Thymus (tissue), 11 donors: ENCODE results near the gene FCER1G. TPM values are rescaled to one million over a fixed set of nuclear protein-coding genes. Genes with fewer than 3 reads are reported as not detected.
"Not testable (repeated sequence)": the region's sequence is repeated elsewhere in the genome, so short reads cannot be mapped to it uniquely, and the experiment has no call there.

Source experiments
- DNase-seq, 9 donors: peaks; one replicate each; pipeline ENCODE4 v3.0.0-alpha.2; 2013; ENCODE audit warnings: low spot score in 9 of 9, low read depth in 6 of 9, missing footprints in 1 of 9
- H3K27ac ChIP-seq, 2 donors: one replicate each; pipeline ENCODE4 v1.5.1; 2013; ENCODE audit warnings: control low read depth in 1 of 2, low read depth in 1 of 2, low read length in 1 of 2, mild to moderate bottlenecking in 1 of 2, moderate library complexity in 1 of 2
- H3K27me3 ChIP-seq, 2 donors: one replicate each; pipeline ENCODE4 v1.5.1; 2013; ENCODE audit warnings: low read length in 1 of 2; ENCODE audit not compliant: control insufficient read depth in 2 of 2, insufficient read depth in 1 of 2
- H3K36me3 ChIP-seq, 2 donors: one replicate each; pipeline ENCODE4 v1.5.1; 2013; ENCODE audit warnings: low read length in 1 of 2, mild to moderate bottlenecking in 1 of 2, moderate library complexity in 1 of 2; ENCODE audit not compliant: control insufficient read depth in 2 of 2, insufficient read depth in 2 of 2
- H3K4me1 ChIP-seq, 2 donors: one replicate each; pipeline ENCODE4 v1.5.1; 2013; ENCODE audit warnings: low read length in 2 of 2; ENCODE audit not compliant: control insufficient read depth in 2 of 2, insufficient read depth in 2 of 2
- H3K4me3 ChIP-seq, 2 donors: one replicate each; pipeline ENCODE4 v1.5.1; 2013; ENCODE audit warnings: low read length in 2 of 2, control low read depth in 1 of 2, mild to moderate bottlenecking in 1 of 2
- H3K9me3 ChIP-seq, 2 donors: one replicate each; pipeline ENCODE4 v1.5.1; 2013; ENCODE audit warnings: low read length in 1 of 2, mild to moderate bottlenecking in 1 of 2; ENCODE audit not compliant: control insufficient read depth in 2 of 2, insufficient read depth in 1 of 2
- WGBS: extraction: QIAGEN DNeasy Blood & Tissue Kit; methylation state at CpG from one replicate; pipeline ENCODE4 v1.1.7; 2013; 5-methylcytosine and 5-hydroxymethylcytosine counted together
- polyA plus RNA-seq: library from polyadenylated mRNA; stranded (reverse); fragments of 200-250 nt; gene quantifications from one replicate; pipeline ENCODE4 v1.2.3, GENCODE V29; 2013
- total RNA-seq: library from RNA; stranded (reverse); fragments of 120-200 nt; gene quantifications from one replicate; pipeline ENCODE4 v1.2.4, GENCODE V29; 2013
- donor health status: healthy.

FCER1G gene
- total and polyA plus RNA-seq, 2 donors, result 24.0 to 262 TPM

GRCh38 chr1:161250829-161251228, 35.7 kb downstream of the FCER1G start:
- WGBS, result 79% methylated on average over 7 of the region's 7 CpGs
- Histone ChIP-seq H3K36me3 (no peaks in the 10 kb centered on the region), H3K27ac (no peak overlapping the region), H3K4me3 (no peak overlapping the region), H3K9me3 (no peaks in the 10 kb centered on the region), H3K4me1 (no peaks in the 10 kb centered on the region), H3K27me3 (no peaks in the 10 kb centered on the region)
- no peak for DNase-seq

- H3K9me3 ChIP-seq, result no peaks in the 10 kb centered on the region
- H3K27ac ChIP-seq, result no peak overlapping the region
- no peaks in the 10 kb centered on the region for H3K27me3 ChIP-seq
- DNase-seq, result no peak
- no peaks in the 10 kb centered on the region for H3K36me3 ChIP-seq
- no peaks in the 10 kb centered on the region for H3K4me1 ChIP-seq
- WGBS, result 98% methylated on average over 8 of the region's 8 CpGs
- H3K4me3 ChIP-seq, result no peak overlapping the region
These were observed 36.5 kb downstream of the FCER1G start for GRCh38 chr1:161251579-161251978.

GRCh38 chr1:161255302-161255701, 40.2 kb downstream of the FCER1G start:
- Histone ChIP-seq H3K27me3 (peaks cover 21 to 34% of the 10 kb centered on the region in 2 donors), H3K9me3 (peaks cover 8 to 16% of the 10 kb centered on the region in 2 donors)
- not testable (repeated sequence) for H3K27ac ChIP-seq, DNase-seq, H3K36me3 ChIP-seq, H3K4me1 ChIP-seq, H3K4me3 ChIP-seq
- WGBS, result 94% methylated on average over 5 of the region's 5 CpGs

- not testable (repeated sequence) for H3K4me1 ChIP-seq
These were observed 40.9 kb downstream of the FCER1G start for GRCh38 chr1:161255955-161256520.

GRCh38 chr1:161257109-161257508, 42.0 kb downstream of the FCER1G start:
- H3K27me3 ChIP-seq, result peaks cover 32 to 51% of the 10 kb centered on the region in 2 donors
- H3K27ac ChIP-seq, DNase-seq, H3K4me1 ChIP-seq, H3K36me3 ChIP-seq, H3K4me3 ChIP-seq: not testable (repeated sequence)
- H3K9me3 ChIP-seq, result peaks cover 8 to 16% of the 10 kb centered on the region in 2 donors
- 99% methylated on average over 5 of the region's 5 CpGs for WGBS

More at GRCh38 chr1:161255955-161256520, 40.9 kb downstream of the FCER1G start:
- WGBS, result 94% methylated on average over 4 of the region's 4 CpGs
- not testable (repeated sequence) for H3K36me3 ChIP-seq, DNase-seq, H3K27ac ChIP-seq, H3K4me3 ChIP-seq
- H3K27me3 ChIP-seq, result peaks cover 27 to 41% of the 10 kb centered on the region in 2 donors
- H3K9me3 ChIP-seq, result peaks cover 8 to 16% of the 10 kb centered on the region in 2 donors

- H3K9me3 ChIP-seq, result peaks cover 8 to 16% of the 10 kb centered on the region in 2 donors
- H3K4me3 ChIP-seq, result peak within 1 kb of the TSS in 1 of 2 donors; percentile 36
- H3K27ac ChIP-seq, result no peak within 1 kb of the TSS
- H3K36me3 ChIP-seq, result no peaks in the 10 kb centered on the region
- WGBS, result 5% methylated on average over 62 of the region's 62 CpGs
- peaks cover 0 to 10% of the 10 kb centered on the region in 2 donors for H3K4me1 ChIP-seq
- peaks cover 32 to 51% of the 10 kb centered on the region in 2 donors for H3K27me3 ChIP-seq
- peak in 3 of 9 donors; percentile 7 to 50 (median 16) for DNase-seq
These were observed 43.6 kb downstream of the FCER1G start, which contains the start of gene PCP4L1 for GRCh38 chr1:161258439-161259344. Gene PCP4L1 (plus strand): TSS chr1:161258745. CDS start chr1:161258975, 230 bp downstream.

- Histone ChIP-seq H3K4me3 (no peak overlapping the region), H3K27me3 (peaks cover 32 to 51% of the 10 kb centered on the region in 2 donors), H3K9me3 (peaks cover 8 to 16% of the 10 kb centered on the region in 2 donors), H3K36me3 (no peaks in the 10 kb centered on the region), H3K4me1 (peaks cover 0 to 10% of the 10 kb centered on the region in 2 donors), H3K27ac (no peak overlapping the region)
- 56% methylated on average over 6 of the region's 6 CpGs for whole genome bisulfite sequencing
- no peak for DNase-seq
These were observed 44.2 kb downstream of the FCER1G start for GRCh38 chr1:161259345-161259702.

- no peak overlapping the region for H3K27ac ChIP-seq
- no peak overlapping the region for H3K4me3 ChIP-seq
- peaks cover 0 to 10% of the 10 kb centered on the region in 2 donors for H3K4me1 ChIP-seq
- H3K9me3 ChIP-seq, result peaks cover 8 to 16% of the 10 kb centered on the region in 2 donors
- no peak for DNase-seq
- WGBS, result 85% methylated on average over 1 of the region's 1 CpG
- H3K36me3 ChIP-seq, result no peaks in the 10 kb centered on the region
- peaks cover 32 to 51% of the 10 kb centered on the region in 2 donors for H3K27me3 ChIP-seq
These were observed 44.7 kb downstream of the FCER1G start for GRCh38 chr1:161259765-161260164.
